Measurements from ENCODE around the gene KLF17. TPM values are rescaled to one million over a fixed set of nuclear protein-coding genes. Genes with fewer than 3 reads are reported as not detected.

Gene KLF17
- polyA plus RNA-seq, 1 donor (not counting 4 experiments of a cell fraction or from before 2014, with no cell fraction given), result not detected

DNA sequence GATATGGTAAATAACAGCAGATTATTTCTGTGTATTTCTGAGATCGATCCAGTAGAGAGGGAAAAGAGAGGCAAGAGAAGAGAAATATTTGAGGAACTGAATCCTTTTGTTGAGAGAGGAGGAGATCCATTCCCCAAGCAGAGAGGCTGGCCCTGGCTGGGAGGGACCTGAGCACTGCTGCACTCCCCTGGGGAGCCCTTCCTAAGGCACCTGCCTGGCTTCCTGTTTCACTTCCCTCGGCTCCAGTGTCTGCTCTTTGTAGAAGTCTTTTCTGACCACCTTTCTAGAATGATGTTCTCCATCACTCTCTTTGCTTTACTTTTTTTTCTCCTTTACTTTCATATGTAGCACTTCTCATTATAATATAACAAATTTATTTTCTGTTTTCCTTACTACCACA, 45.1 kb upstream of the KLF17 start:
- Histone ChIP-seq H3K9ac (ENCODE audit: control insufficient read depth, extremely low read depth, insufficient read depth, low read length) (no peak overlapping the region), H3K4me3 (ENCODE audit: control insufficient read depth in 2 of 3, extremely low read depth in 1 of 3, insufficient read depth in 2 of 3, low read depth in 1 of 3, low read length in 3 of 3) (no peak overlapping the region), H3K79me2 (ENCODE audit: control insufficient read depth, insufficient read depth, low read length) (no peaks in the 10 kb centered on the region), H2AFZ (ENCODE audit: control insufficient read depth, low read length) (no peak overlapping the region), H4K20me1 (ENCODE audit: control insufficient read depth, extremely low read depth, insufficient read depth, low read length) (no peaks in the 10 kb centered on the region), H3K9me3 (ENCODE audit: control insufficient read depth, low read depth, low read length) (no peaks in the 10 kb centered on the region), H3K4me2 (ENCODE audit: control insufficient read depth, extremely low read depth, insufficient read depth, low read depth, low read length) (no peak overlapping the region), H3K9me1 (ENCODE audit: control insufficient read depth, extremely low read depth, insufficient read depth, low read length) (no peaks in the 10 kb centered on the region), H3K4me1 (ENCODE audit: control insufficient read depth, extremely low read depth, insufficient read depth, low read length) (no peaks in the 10 kb centered on the region), H3K36me3 (ENCODE audit: control insufficient read depth in 2 of 2, extremely low read depth in 1 of 2, insufficient read depth in 2 of 2, low read length in 2 of 2) (no peaks in the 10 kb centered on the region), H3K27ac (ENCODE audit: control insufficient read depth, insufficient read depth, low read length) (no peak overlapping the region), H3K27me3 (ENCODE audit: control insufficient read depth, extremely low read depth, insufficient read depth, low read length) (peaks cover 9% of the 10 kb centered on the region)
- no peak for DNase-seq (ENCODE audit: low read depth, low spot score)
- TF ChIP-seq, protein P1, sequence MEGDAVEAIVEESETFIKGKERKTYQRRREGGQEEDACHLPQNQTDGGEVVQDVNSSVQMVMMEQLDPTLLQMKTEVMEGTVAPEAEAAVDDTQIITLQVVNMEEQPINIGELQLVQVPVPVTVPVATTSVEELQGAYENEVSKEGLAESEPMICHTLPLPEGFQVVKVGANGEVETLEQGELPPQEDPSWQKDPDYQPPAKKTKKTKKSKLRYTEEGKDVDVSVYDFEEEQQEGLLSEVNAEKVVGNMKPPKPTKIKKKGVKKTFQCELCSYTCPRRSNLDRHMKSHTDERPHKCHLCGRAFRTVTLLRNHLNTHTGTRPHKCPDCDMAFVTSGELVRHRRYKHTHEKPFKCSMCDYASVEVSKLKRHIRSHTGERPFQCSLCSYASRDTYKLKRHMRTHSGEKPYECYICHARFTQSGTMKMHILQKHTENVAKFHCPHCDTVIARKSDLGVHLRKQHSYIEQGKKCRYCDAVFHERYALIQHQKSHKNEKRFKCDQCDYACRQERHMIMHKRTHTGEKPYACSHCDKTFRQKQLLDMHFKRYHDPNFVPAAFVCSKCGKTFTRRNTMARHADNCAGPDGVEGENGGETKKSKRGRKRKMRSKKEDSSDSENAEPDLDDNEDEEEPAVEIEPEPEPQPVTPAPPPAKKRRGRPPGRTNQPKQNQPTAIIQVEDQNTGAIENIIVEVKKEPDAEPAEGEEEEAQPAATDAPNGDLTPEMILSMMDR (optimal IDR thresholded peaks at IDR 0.05 in 1 of 3, IDR thresholded peaks at IDR 0.05 in 1 of 3, conservative IDR thresholded peaks at IDR 0.05 in 1 of 3; ENCODE audit: extremely low read depth in 1 of 3, insufficient read depth in 2 of 3, low read length in 3 of 3), result no peak
- TF ChIP-seq EZH2 (IDR thresholded peaks at IDR 0.05; ENCODE audit: low read length), result no peak
- dilution Hi-C loops (cut with MboI; ENCODE audit: extremely low pct_ligation_motif_present, low sequenced_read_pairs), result no loop called here
- no peak for FAIRE-seq

DNA sequence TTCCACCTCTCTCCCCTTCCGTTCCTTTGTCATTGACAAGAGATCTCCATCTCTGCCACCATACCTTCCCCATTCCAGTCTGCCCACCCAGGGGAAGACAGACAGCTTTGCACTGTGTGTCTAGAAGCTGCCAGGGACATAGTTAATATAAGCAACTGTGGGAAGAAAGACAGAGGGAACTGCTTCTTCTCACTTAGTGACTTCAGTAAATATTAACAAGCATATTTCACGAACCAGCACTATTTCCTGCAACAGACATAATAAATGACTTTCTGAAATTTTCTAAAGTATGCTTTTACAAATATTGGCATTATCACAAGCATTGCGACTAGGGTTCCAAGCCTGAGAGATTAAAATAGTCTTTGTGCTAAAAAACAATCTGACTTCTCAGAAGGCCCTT, 44.2 kb upstream of the KLF17 start:
- dilution Hi-C loops (cut with MboI; ENCODE audit: extremely low pct_ligation_motif_present, low sequenced_read_pairs), result no loop called here
- FAIRE-seq, result no peak

More for the DNA sequence above, 44.2 kb upstream of the KLF17 start:
- Histone ChIP-seq H3K4me3 (ENCODE audit: control insufficient read depth in 2 of 3, extremely low read depth in 1 of 3, insufficient read depth in 2 of 3, low read depth in 1 of 3, low read length in 3 of 3) (no peak overlapping the region), H3K79me2 (ENCODE audit: control insufficient read depth, insufficient read depth, low read length) (no peaks in the 10 kb centered on the region), H2AFZ (ENCODE audit: control insufficient read depth, low read length) (no peak overlapping the region), H3K27me3 (ENCODE audit: control insufficient read depth, extremely low read depth, insufficient read depth, low read length) (peaks cover 5% of the 10 kb centered on the region), H4K20me1 (ENCODE audit: control insufficient read depth, extremely low read depth, insufficient read depth, low read length) (no peaks in the 10 kb centered on the region), H3K9me1 (ENCODE audit: control insufficient read depth, extremely low read depth, insufficient read depth, low read length) (no peaks in the 10 kb centered on the region), H3K27ac (ENCODE audit: control insufficient read depth, insufficient read depth, low read length) (no peak overlapping the region), H3K4me2 (ENCODE audit: control insufficient read depth, extremely low read depth, insufficient read depth, low read depth, low read length) (no peak overlapping the region), H3K9ac (ENCODE audit: control insufficient read depth, extremely low read depth, insufficient read depth, low read length) (no peak overlapping the region), H3K36me3 (ENCODE audit: control insufficient read depth in 2 of 2, extremely low read depth in 1 of 2, insufficient read depth in 2 of 2, low read length in 2 of 2) (no peaks in the 10 kb centered on the region), H3K4me1 (ENCODE audit: control insufficient read depth, extremely low read depth, insufficient read depth, low read length) (no peaks in the 10 kb centered on the region), H3K9me3 (ENCODE audit: control insufficient read depth, low read depth, low read length) (no peaks in the 10 kb centered on the region)
- TF ChIP-seq, protein P1 (optimal IDR thresholded peaks at IDR 0.05 in 1 of 3, IDR thresholded peaks at IDR 0.05 in 1 of 3, conservative IDR thresholded peaks at IDR 0.05 in 1 of 3; ENCODE audit: extremely low read depth in 1 of 3, insufficient read depth in 2 of 3, low read length in 3 of 3), result no peak
- no peak for TF ChIP-seq EZH2 (IDR thresholded peaks at IDR 0.05; ENCODE audit: low read length)
- no peak for DNase-seq (ENCODE audit: low read depth, low spot score)
